GM12878 (cell line): ENCODE data around the gene ZNF81. TPM values are rescaled to one million over a fixed set of nuclear protein-coding genes. Genes with fewer than 3 reads are reported as not detected.

Experiments used
- ATAC-seq: fragments of 200-7000 bp; cut with Tn5 transposase; 3 replicates; pipeline ENCODE4 v1.9.1; 2020; ENCODE audit warnings: mild to moderate bottlenecking, moderate library complexity
- BruUV-seq: library from RNA; stranded (reverse); fragments of 400-500 nt; replicated peaks from 2 replicates; lab custom pipeline; 2021; lab: Mats Ljungman, UMichigan
- CTCF ChIA-PET: fragments of 300-600 bp; sonication (Branson Sonifier 250); formaldehyde crosslinking; extraction: SDS; loops from one replicate; lab custom pipeline; 2021; ENCODE audit warnings: inconsistent platforms; lab: Yijun Ruan, JAX
- POLR2A ChIA-PET: fragments of 350-600 bp; formaldehyde crosslinking; extraction: SDS; loops from one replicate; lab custom pipeline; 2021; ENCODE audit warnings: inconsistent platforms; lab: Charles Lee
- RAD21 ChIA-PET: fragments of 300-600 bp; sonication (Branson Sonifier 250); formaldehyde crosslinking; loops from one replicate; lab custom pipeline; 2023; ENCODE audit warnings: antibody characterized with exemption; ENCODE audit not compliant: unreplicated experiment; lab: Charles Lee
- SMC1A ChIA-PET: fragments of 300-600 bp; sonication (Branson Sonifier 250); formaldehyde crosslinking; loops from one replicate; lab custom pipeline; 2023; ENCODE audit not compliant: unreplicated experiment, uncharacterized antibody; lab: Charles Lee
- DNase-seq: peaks from one replicate; pipeline ENCODE4 v3.0.0-alpha.2; 2011; ENCODE audit warnings: low read depth, low spot score
- FAIRE-seq: peaks from 3 replicates; lab custom pipeline; 2011; peaks lifted over from hg19 to GRCh38; lab: Jason Lieb, UNC
- H2AFZ ChIP-seq: 2 replicates; pipeline ENCODE4 v1.6.0; 2011; ENCODE audit warnings: low read depth, low read length, control low read depth; ENCODE audit not compliant: control insufficient read depth
- H3K27ac ChIP-seq: 2 replicates; pipeline ENCODE4 v1.5.1; 2011; ENCODE audit warnings: control low read depth; ENCODE audit not compliant: control insufficient read depth, insufficient read depth
- H3K27me3 ChIP-seq, 2 experiments: replicated peaks in 1 of 2; 2 replicates each; pipeline versions ENCODE4 v1.6.0 to v1.6.1; 2011; ENCODE audit warnings: low read length in 1 of 2; ENCODE audit not compliant: control insufficient read depth in 2 of 2, insufficient read depth in 2 of 2
- H3K36me3 ChIP-seq, 2 experiments: 2 replicates each; pipeline ENCODE4 v1.5.1; 2011; ENCODE audit warnings: low read length in 1 of 2; ENCODE audit not compliant: control insufficient read depth in 2 of 2, insufficient read depth in 2 of 2
- H3K4me1 ChIP-seq: 2 replicates; pipeline ENCODE4 v1.6.1; 2011; ENCODE audit warnings: mild to moderate bottlenecking, low read length, moderate library complexity, mixed read lengths; ENCODE audit not compliant: control insufficient read depth, insufficient read depth
- H3K4me2 ChIP-seq: 2 replicates; pipeline ENCODE4 v1.6.0; 2011; ENCODE audit warnings: control low read depth; ENCODE audit not compliant: control insufficient read depth, insufficient read depth
- H3K4me3 ChIP-seq: fragments of 200-600 bp; sonication (generic); 2 replicates; pipeline ENCODE4 v1.5.1; 2016
- H3K79me2 ChIP-seq: 2 replicates; pipeline ENCODE4 v1.6.0; 2011; ENCODE audit warnings: low read length; ENCODE audit not compliant: control insufficient read depth, insufficient read depth
- H3K9ac ChIP-seq: 2 replicates; pipeline ENCODE4 v1.8.0; 2011; ENCODE audit warnings: low read length, control low read depth, mixed read lengths; ENCODE audit not compliant: control insufficient read depth, insufficient read depth
- H3K9me3 ChIP-seq: replicated peaks from 3 replicates; pipeline ENCODE4 v1.5.1; 2011; ENCODE audit warnings: mild to moderate bottlenecking, low read length; ENCODE audit not compliant: control insufficient read depth, insufficient read depth
- H4K20me1 ChIP-seq: 2 replicates; pipeline ENCODE4 v1.6.0; 2011; ENCODE audit not compliant: control insufficient read depth, insufficient read depth
- ATF7 ChIP-seq: fragments of 450-650 bp; IDR thresholded peaks from 2 replicates; pipeline ENCODE4 v1.6.1; 2016; ENCODE audit warnings: low read depth, mild to moderate bottlenecking
- CBFB ChIP-seq: IDR thresholded peaks from 2 replicates; pipeline ENCODE4 v1.6.1; 2016; ENCODE audit warnings: antibody characterized with exemption, low read depth
- EED ChIP-seq: sonication (generic); IDR thresholded peaks from 2 replicates; pipeline ENCODE4 v1.6.1; 2016; ENCODE audit warnings: antibody characterized with exemption, low read depth
- NR2C2 ChIP-seq: IDR thresholded peaks from 2 replicates; pipeline ENCODE4 v1.6.1; 2011; ENCODE audit warnings: borderline replicate concordance, low read depth; ENCODE audit not compliant: control insufficient read depth, insufficient read length
- PAX8 ChIP-seq: fragments of 450-650 bp; IDR thresholded peaks from 2 replicates; pipeline ENCODE4 v1.6.1; 2017; ENCODE audit warnings: mild to moderate bottlenecking, moderate library complexity
- SMAD1 ChIP-seq: fragments of 450-650 bp; IDR thresholded peaks from 2 replicates; pipeline ENCODE4 v1.6.1; 2018; ENCODE audit warnings: mild to moderate bottlenecking, low read depth; ENCODE audit not compliant: partially characterized antibody
- TBL1XR1 ChIP-seq: IDR thresholded peaks from 2 replicates; pipeline ENCODE4 v1.6.1; 2012; ENCODE audit warnings: low read depth, low read length, improper control_type of control experiment
- WGBS: methylation state at CpG from one replicate; pipeline ENCODE4 v1.1.6; 2016; ENCODE audit warnings: low lambda C conversion rate; ENCODE audit not compliant: insufficient replicate concordance, insufficient coverage; ENCODE audit errors: missing lambda C conversion rate; 5-methylcytosine and 5-hydroxymethylcytosine counted together
- in situ Hi-C: fragments of 300-500 bp; cut with MboI; formaldehyde crosslinking; loops from 9 replicates; pipeline ENCODE4 v1.14.3; 2018; ENCODE audit warnings: mixed read lengths
- intact Hi-C: fragments of 100-400 bp; cut with micrococcal nuclease; formaldehyde crosslinking; loops from one replicate; pipeline ENCODE4 v1.14.2; 2022; ENCODE audit not compliant: unreplicated experiment
- polyA plus RNA-seq, 11 experiments: library from polyadenylated mRNA; depleted of rRNA in 4 of 11; unstranded in 6 of 11; stranded (reverse) in 5 of 11; fragments of >200 nt; fragmentation: Nextera tagmentation in 4 of 11; fragmentation: Illumina TruSeq in 1 of 11; extraction: Ambion mirVana in 4 of 11; extraction: Trizol in 1 of 11; gene quantifications; 1 replicate in 1 of 11; 2 replicates in 10 of 11; pipeline versions ENCODE4 v1.2.1 to v1.2.3, GENCODE V29; 2011 to 2016; ENCODE audit warnings: inconsistent platforms in 2 of 11, missing spikeins in 2 of 11, low read depth in 1 of 11
- total RNA-seq, 4 experiments: library from RNA; depleted of rRNA in 3 of 4; stranded (reverse); fragments of >200 nt in 3 of 4; fragmentation: Illumina TruSeq in 1 of 4; extraction: Trizol in 1 of 4; gene quantifications; 2 replicates each; pipeline versions ENCODE4 v1.2.1 to v1.2.3, GENCODE V29; 2013 to 2021
- TF ChIP-seq, protein P1 (sequence below): fragments of 450-650 bp; IDR thresholded peaks from 2 replicates; pipeline ENCODE4 v1.6.1; 2016; ENCODE audit warnings: mild to moderate bottlenecking, moderate library complexity, borderline replicate concordance
- TF ChIP-seq, protein P2 (sequence below): fragments of 450-650 bp; IDR thresholded peaks from 2 replicates; pipeline ENCODE4 v1.6.1; 2018; ENCODE audit warnings: borderline replicate concordance, mild to moderate bottlenecking; ENCODE audit not compliant: partially characterized antibody
- TF ChIP-seq, protein P3 (sequence below): fragments of 450-650 bp; formaldehyde crosslinking; IDR thresholded peaks from 2 replicates; pipeline ENCODE4 v1.4.0; 2022; ENCODE audit warnings: mild to moderate bottlenecking, moderate library complexity
- TF ChIP-seq, protein P4 (sequence below): fragments of 450-650 bp; IDR thresholded peaks from 2 replicates; pipeline ENCODE4 v1.6.1; 2017; ENCODE audit warnings: borderline replicate concordance

Gene ZNF81
- total and polyA plus RNA-seq, 10 of the 15 experiments (the other 5 are each of a cell fraction or from before 2014, with no cell fraction given), result 3.4 to 7.2 (median 4.4) TPM

DNA sequence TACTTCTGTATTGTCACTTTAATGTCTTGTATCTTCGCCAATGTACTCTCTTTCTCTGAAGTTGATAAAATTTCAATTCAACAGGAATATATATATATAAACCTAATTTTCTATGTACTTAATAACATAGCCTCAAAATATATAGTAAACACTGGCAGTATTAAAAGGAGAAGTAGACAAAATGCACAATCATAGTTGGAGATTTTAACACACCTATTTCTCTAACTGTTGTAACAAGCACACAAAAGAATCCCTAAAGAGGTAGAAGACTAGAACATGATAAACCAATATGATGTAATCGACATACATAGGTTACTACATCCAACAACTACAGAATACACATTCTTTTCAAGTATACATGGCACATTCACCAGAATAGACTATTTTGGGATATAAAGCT is 65.5 kb downstream of the ZNF81 start (continued):
- TF ChIP-seq, protein P1, sequence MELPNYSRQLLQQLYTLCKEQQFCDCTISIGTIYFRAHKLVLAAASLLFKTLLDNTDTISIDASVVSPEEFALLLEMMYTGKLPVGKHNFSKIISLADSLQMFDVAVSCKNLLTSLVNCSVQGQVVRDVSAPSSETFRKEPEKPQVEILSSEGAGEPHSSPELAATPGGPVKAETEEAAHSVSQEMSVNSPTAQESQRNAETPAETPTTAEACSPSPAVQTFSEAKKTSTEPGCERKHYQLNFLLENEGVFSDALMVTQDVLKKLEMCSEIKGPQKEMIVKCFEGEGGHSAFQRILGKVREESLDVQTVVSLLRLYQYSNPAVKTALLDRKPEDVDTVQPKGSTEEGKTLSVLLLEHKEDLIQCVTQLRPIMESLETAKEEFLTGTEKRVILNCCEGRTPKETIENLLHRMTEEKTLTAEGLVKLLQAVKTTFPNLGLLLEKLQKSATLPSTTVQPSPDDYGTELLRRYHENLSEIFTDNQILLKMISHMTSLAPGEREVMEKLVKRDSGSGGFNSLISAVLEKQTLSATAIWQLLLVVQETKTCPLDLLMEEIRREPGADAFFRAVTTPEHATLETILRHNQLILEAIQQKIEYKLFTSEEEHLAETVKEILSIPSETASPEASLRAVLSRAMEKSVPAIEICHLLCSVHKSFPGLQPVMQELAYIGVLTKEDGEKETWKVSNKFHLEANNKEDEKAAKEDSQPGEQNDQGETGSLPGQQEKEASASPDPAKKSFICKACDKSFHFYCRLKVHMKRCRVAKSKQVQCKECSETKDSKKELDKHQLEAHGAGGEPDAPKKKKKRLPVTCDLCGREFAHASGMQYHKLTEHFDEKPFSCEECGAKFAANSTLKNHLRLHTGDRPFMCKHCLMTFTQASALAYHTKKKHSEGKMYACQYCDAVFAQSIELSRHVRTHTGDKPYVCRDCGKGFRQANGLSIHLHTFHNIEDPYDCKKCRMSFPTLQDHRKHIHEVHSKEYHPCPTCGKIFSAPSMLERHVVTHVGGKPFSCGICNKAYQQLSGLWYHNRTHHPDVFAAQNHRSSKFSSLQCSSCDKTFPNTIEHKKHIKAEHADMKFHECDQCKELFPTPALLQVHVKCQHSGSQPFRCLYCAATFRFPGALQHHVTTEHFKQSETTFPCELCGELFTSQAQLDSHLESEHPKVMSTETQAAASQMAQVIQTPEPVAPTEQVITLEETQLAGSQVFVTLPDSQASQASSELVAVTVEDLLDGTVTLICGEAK, result no peak
- TF ChIP-seq, protein P2, sequence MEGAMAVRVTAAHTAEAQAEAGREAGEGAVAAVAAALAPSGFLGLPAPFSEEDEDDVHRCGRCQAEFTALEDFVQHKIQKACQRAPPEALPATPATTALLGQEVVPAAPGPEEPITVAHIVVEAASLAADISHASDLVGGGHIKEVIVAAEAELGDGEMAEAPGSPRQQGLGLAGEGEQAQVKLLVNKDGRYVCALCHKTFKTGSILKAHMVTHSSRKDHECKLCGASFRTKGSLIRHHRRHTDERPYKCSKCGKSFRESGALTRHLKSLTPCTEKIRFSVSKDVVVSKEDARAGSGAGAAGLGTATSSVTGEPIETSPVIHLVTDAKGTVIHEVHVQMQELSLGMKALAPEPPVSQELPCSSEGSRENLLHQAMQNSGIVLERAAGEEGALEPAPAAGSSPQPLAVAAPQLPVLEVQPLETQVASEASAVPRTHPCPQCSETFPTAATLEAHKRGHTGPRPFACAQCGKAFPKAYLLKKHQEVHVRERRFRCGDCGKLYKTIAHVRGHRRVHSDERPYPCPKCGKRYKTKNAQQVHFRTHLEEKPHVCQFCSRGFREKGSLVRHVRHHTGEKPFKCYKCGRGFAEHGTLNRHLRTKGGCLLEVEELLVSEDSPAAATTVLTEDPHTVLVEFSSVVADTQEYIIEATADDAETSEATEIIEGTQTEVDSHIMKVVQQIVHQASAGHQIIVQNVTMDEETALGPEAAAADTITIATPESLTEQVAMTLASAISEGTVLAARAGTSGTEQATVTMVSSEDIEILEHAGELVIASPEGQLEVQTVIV, result no peak

DNA sequence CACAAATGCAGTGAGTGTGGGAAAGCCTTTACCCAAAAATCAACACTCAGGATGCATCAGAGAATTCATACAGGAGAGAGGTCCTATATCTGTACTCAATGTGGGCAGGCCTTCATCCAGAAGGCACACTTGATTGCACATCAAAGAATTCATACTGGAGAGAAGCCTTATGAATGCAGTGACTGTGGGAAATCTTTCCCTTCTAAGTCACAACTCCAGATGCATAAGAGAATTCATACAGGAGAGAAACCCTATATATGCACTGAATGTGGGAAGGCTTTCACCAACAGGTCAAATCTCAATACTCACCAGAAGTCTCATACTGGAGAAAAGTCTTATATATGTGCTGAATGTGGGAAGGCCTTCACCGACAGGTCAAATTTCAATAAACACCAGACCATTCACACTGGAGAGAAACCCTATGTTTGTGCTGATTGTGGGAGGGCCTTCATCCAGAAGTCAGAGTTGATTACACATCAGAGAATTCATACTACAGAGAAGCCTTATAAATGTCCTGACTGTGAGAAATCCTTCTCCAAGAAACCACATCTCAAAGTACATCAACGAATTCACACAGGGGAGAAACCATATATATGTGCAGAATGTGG is 79.3 kb downstream of the ZNF81 start:
- POLR2A ChIA-PET, result no interaction called here
- H3K9me3 ChIP-seq, result peaks cover 5% of the 10 kb centered on the region; the same call in 2 of the 3 replicates
- SMC1A ChIA-PET, result no interaction called here
- no peak overlapping the region for H3K4me3 ChIP-seq
- no peaks in the 10 kb centered on the region for H3K4me1 ChIP-seq
- FAIRE-seq, result no peak
- H3K9ac ChIP-seq, result no peak overlapping the region
- no peak overlapping the region for H3K4me2 ChIP-seq
- ATAC-seq, result no peak
- RAD21 ChIA-PET, result no interaction called here
- in situ Hi-C loops, result no loop called here
- DNase-seq, result no peak
- H3K79me2 ChIP-seq, result no peaks in the 10 kb centered on the region
- WGBS, result 54% methylated on average over 2 of the region's 2 CpGs
- intact Hi-C loops, result no loop called here
- no peaks in the 10 kb centered on the region for H4K20me1 ChIP-seq
- no TSS peak for BruUV-seq
- CTCF ChIA-PET, result no interaction called here
- no peak overlapping the region for H3K27ac ChIP-seq
- H2AFZ ChIP-seq, result no peak overlapping the region
- H3K36me3 ChIP-seq, result no peaks in the 10 kb centered on the region
- no peaks in the 10 kb centered on the region for H3K27me3 ChIP-seq
- no peak for TF ChIP-seq EED
- TF ChIP-seq, protein P3, sequence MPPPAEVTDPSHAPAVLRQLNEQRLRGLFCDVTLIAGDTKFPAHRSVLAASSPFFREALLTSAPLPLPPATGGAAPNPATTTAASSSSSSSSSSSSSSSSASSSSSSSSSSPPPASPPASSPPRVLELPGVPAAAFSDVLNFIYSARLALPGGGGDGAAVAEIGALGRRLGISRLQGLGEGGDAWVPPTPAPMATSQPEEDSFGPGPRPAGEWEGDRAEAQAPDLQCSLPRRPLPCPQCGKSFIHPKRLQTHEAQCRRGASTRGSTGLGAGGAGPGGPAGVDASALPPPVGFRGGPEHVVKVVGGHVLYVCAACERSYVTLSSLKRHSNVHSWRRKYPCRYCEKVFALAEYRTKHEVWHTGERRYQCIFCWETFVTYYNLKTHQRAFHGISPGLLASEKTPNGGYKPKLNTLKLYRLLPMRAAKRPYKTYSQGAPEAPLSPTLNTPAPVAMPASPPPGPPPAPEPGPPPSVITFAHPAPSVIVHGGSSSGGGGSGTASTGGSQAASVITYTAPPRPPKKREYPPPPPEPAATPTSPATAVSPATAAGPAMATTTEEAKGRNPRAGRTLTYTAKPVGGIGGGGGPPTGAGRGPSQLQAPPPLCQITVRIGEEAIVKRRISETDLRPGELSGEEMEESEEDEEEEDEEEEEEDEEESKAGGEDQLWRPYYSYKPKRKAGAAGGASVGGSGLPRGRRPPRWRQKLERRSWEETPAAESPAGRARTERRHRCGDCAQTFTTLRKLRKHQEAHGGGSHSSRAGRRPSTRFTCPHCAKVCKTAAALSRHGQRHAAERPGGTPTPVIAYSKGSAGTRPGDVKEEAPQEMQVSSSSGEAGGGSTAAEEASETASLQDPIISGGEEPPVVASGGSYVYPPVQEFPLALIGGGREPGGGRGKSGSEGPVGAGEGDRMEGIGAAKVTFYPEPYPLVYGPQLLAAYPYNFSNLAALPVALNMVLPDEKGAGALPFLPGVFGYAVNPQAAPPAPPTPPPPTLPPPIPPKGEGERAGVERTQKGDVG (CRISPR knock-in tag), result no peak
- TF ChIP-seq ATF7, result no peak
- TF ChIP-seq SMAD1, result no peak
- TF ChIP-seq NR2C2, result no peak
- no peak for TF ChIP-seq CBFB
- TF ChIP-seq TBL1XR1, result no peak
- TF ChIP-seq PAX8, result no peak
- TF ChIP-seq, protein P4, sequence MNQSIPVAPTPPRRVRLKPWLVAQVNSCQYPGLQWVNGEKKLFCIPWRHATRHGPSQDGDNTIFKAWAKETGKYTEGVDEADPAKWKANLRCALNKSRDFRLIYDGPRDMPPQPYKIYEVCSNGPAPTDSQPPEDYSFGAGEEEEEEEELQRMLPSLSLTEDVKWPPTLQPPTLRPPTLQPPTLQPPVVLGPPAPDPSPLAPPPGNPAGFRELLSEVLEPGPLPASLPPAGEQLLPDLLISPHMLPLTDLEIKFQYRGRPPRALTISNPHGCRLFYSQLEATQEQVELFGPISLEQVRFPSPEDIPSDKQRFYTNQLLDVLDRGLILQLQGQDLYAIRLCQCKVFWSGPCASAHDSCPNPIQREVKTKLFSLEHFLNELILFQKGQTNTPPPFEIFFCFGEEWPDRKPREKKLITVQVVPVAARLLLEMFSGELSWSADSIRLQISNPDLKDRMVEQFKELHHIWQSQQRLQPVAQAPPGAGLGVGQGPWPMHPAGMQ, result no peak
